Measurements from ENCODE around the gene RABEP1. TPM values are rescaled to one million over a fixed set of nuclear protein-coding genes. Genes with fewer than 3 reads are reported as not detected.

RABEP1 gene
- total and polyA plus RNA-seq, 9 of the 15 experiments (the other 6 are each of a cell fraction or from before 2014, with no cell fraction given) = 8.2 to 38.9 (median 30.3) TPM

DNA sequence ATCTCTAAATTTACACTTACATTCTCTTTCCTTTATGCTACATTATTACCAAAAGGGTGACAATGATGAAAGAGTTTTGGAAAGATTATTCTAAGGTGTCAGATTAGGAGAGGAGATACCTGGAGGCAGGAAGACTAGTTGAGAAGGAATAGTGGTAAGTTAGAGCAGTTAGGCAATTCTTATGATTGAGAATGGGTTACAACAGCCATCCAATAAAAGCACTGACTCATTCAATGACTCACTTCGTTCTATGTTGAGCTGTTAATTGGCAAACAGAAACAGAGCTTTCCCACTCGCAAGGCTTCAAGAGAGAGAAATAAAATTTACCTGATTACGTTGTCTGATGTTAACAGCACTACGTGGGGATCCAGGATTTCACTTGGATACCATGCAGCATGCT is 131.6 kb downstream of the RABEP1 start:
- Histone ChIP-seq H3K27ac (ENCODE audit: extremely low read depth, low read depth, low read length) (peak overlapping the region; percentile 54; the same call in 2 of the 3 replicates), H3K36me3 (ENCODE audit: control insufficient read depth, insufficient read depth, low read length) (peaks cover 76% of the 10 kb centered on the region), H2AFZ (ENCODE audit: low read depth, low read length) (no peak overlapping the region), H3K27me3 (ENCODE audit: control insufficient read depth in 2 of 2, insufficient read depth in 2 of 2, low read length in 2 of 2) (no peaks in the 10 kb centered on the region), H3K9me1 (ENCODE audit: control insufficient read depth, insufficient read depth, low read length) (no peaks in the 10 kb centered on the region), H3K9ac (ENCODE audit: insufficient read depth in 1 of 2, low read depth in 2 of 2, low read length in 2 of 2) (no peak overlapping the region), H3K4me2 (ENCODE audit: insufficient read depth, low read length) (no peak overlapping the region), H3K9me3 (replicated peaks; ENCODE audit: control insufficient read depth, insufficient read depth, low read depth, low read length) (no peaks in the 10 kb centered on the region), H4K20me1 (replicated peaks; ENCODE audit: control insufficient read depth, insufficient read depth, low read length) (no peaks in the 10 kb centered on the region), H3K4me1 (replicated peaks in 1 of 2; ENCODE audit: control insufficient read depth in 2 of 2, insufficient read depth in 2 of 2, low read length in 2 of 2) (peaks cover 0 to 4% of the 10 kb centered on the region in 2 experiments; a peak in 3 of 5 replicates), H3K4me3 (no peak overlapping the region), H3K79me2 (ENCODE audit: control insufficient read depth, insufficient read depth, low read length) (peaks cover 45% of the 10 kb centered on the region)
- CTCF ChIA-PET (ENCODE audit: low intra/inter-chr PET ratio) = no interaction called here
- ATAC-seq (peak; percentile 67), DNase-seq (ENCODE audit: extremely low read depth in 1 of 4, low spot score in 3 of 4) (peak in 1 of 4 experiments; percentile 21), FAIRE-seq (no peak)
- WGBS (ENCODE audit: insufficient coverage, low coverage, missing lambda C conversion rate) = 49% methylated on average over 4 of the region's 4 CpGs
- POLR2A ChIA-PET = interaction anchor here (4.1 kb wide), 1 partner anchor 10 kb away, joined by 12 read pairs; no protein-coding TSS in a partner anchor
- BruUV-seq (replicated peaks) = no TSS peak
- intact Hi-C loops (cut with micrococcal nuclease) = no loop called here
- in situ Hi-C loops (cut with MboI) = no loop called here
- TF ChIP-seq EP300 (IDR thresholded peaks at IDR 0.05; ENCODE audit: low read length) (peak; percentile 41; the same call in 1 of the 2 replicates), BRD9 (IDR thresholded peaks at IDR 0.05; ENCODE audit: low read depth, partially characterized antibody) (peak; percentile 53), ZNF175 (CRISPR knock-in tag; IDR thresholded peaks at IDR 0.05; ENCODE audit: low read depth) (peak; percentile 97), CEBPB (tag; IDR thresholded peaks at IDR 0.05) (peak; percentile 59), C11orf30 (IDR thresholded peaks at IDR 0.05; ENCODE audit: low read depth) (peak; percentile 64), ZFP36 (IDR thresholded peaks at IDR 0.05; ENCODE audit: low read depth, low read length, partially characterized antibody) (no peak), ZNF316 (IDR thresholded peaks at IDR 0.05) (peak; percentile 55; the same call in 1 of the 2 replicates), DPF2 (IDR thresholded peaks at IDR 0.05) (peak; percentile 64), MEIS2 (IDR thresholded peaks at IDR 0.05; ENCODE audit: partially characterized antibody) (peak; percentile 55), TRIM24 (IDR thresholded peaks at IDR 0.05) (peak; percentile 61 to 67; a peak in 2 of 4 replicates), ILF3 (IDR thresholded peaks at IDR 0.05; ENCODE audit: borderline replicate concordance) (no peak), HNRNPLL (IDR thresholded peaks at IDR 0.05; ENCODE audit: low read depth, low read length, poor library complexity, severe bottlenecking) (no peak), EP400 (IDR thresholded peaks at IDR 0.05) (peak; percentile 23; the same call in 1 of the 2 replicates), SMARCA4 (IDR thresholded peaks at IDR 0.05) (peak; percentile 60; the same call in 1 of the 2 replicates), NUFIP1 (IDR thresholded peaks at IDR 0.05; ENCODE audit: partially characterized antibody) (no peak), JUN (IDR thresholded peaks at IDR 0.05; ENCODE audit: borderline replicate concordance, low read depth, low read length) (peak; percentile 78; the same call in 1 of the 2 replicates), JUN (CRISPR knock-in tag; IDR thresholded peaks at IDR 0.05; ENCODE audit: borderline replicate concordance) (no peak), KAT8 (IDR thresholded peaks at IDR 0.05; ENCODE audit: low read depth) (no peak), TAF15 (IDR thresholded peaks at IDR 0.05; ENCODE audit: low read depth, low read length) (no peak), JUND (IDR thresholded peaks at IDR 0.05; ENCODE audit: borderline replicate concordance, low read depth, low read length) (peak; percentile 88), JUND (tag; IDR thresholded peaks at IDR 0.05; ENCODE audit: borderline replicate concordance, low read depth, low read length) (peak; percentile 63; the same call in 2 of the 3 replicates), ARID1B (IDR thresholded peaks at IDR 0.05) (peak; percentile 63), NFIC (IDR thresholded peaks at IDR 0.05) (0 out of 2 replicates have a peak, but pooled peaks have one; percentile 8)
- TF ChIP-seq, protein P1, sequence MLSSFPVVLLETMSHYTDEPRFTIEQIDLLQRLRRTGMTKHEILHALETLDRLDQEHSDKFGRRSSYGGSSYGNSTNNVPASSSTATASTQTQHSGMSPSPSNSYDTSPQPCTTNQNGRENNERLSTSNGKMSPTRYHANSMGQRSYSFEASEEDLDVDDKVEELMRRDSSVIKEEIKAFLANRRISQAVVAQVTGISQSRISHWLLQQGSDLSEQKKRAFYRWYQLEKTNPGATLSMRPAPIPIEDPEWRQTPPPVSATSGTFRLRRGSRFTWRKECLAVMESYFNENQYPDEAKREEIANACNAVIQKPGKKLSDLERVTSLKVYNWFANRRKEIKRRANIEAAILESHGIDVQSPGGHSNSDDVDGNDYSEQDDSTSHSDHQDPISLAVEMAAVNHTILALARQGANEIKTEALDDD (IDR thresholded peaks at IDR 0.05) = peak; percentile 97
- TF ChIP-seq, protein P2, sequence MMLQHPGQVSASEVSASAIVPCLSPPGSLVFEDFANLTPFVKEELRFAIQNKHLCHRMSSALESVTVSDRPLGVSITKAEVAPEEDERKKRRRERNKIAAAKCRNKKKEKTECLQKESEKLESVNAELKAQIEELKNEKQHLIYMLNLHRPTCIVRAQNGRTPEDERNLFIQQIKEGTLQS (IDR thresholded peaks at IDR 0.05) = peak; percentile 93
- TF ChIP-seq, protein P2 (CRISPR knock-in tag; conservative IDR thresholded peaks at IDR 0.05) = no peak

Measured in K562 (cell line).